Adrenal gland (tissue), 12 donors: Measurements from ENCODE around the gene OR4S2. TPM values are rescaled to one million over a fixed set of nuclear protein-coding genes. Genes with fewer than 3 reads are reported as not detected.

Source experiments
- DNase-seq, 7 donors: peaks; one replicate each; pipeline ENCODE4 v3.0.0-alpha.2; 2019 to 2020
- H3K27ac ChIP-seq, 5 donors: fragments of 200-600 bp; sonication (generic) in 4 of 5; 1 replicate in 3 of 5; 2 replicates in 2 of 5; pipeline versions ENCODE4 v1.5.1 to v1.8.0; 2016 to 2020; ENCODE audit warnings: mild to moderate bottlenecking in 1 of 5
- H3K27me3 ChIP-seq: fragments of 200-600 bp; 2 replicates; pipeline ENCODE4 v1.8.0; 2021
- H3K36me3 ChIP-seq, 2 donors: fragments of 200-600 bp; replicated peaks in 1 of 2; 1 replicate in 1 of 2; 2 replicates in 1 of 2; pipeline versions ENCODE4 v1.5.1 to v1.8.0; 2018 to 2022
- H3K4me1 ChIP-seq, 2 donors: fragments of 200-600 bp; replicated peaks in 1 of 2; 1 replicate in 1 of 2; 2 replicates in 1 of 2; pipeline versions ENCODE4 v1.5.1 to v1.8.0; 2018 to 2021
- H3K4me3 ChIP-seq, 4 donors: fragments of 200-600 bp; sonication (generic) in 3 of 4; one replicate each; pipeline ENCODE4 v1.5.1; 2016 to 2018
- H3K9me3 ChIP-seq, 3 donors: fragments of 200-600 bp; sonication (generic) in 1 of 3; replicated peaks in 1 of 3; 1 replicate in 2 of 3; 2 replicates in 1 of 3; pipeline versions ENCODE4 v1.5.1 to v1.8.0; 2016 to 2021
- POLR2A ChIP-seq, 2 donors: fragments of 450-650 bp; IDR thresholded peaks; one replicate each; pipeline ENCODE4 v1.6.1; 2017; ENCODE audit warnings: antibody characterized with exemption in 2 of 2, mild to moderate bottlenecking in 2 of 2, moderate library complexity in 1 of 2
- WGBS, 4 donors: extraction: QIAGEN DNeasy Blood & Tissue Kit in 2 of 4; methylation state at CpG; one replicate each; pipeline versions ENCODE4 v1.1.5 to v1.1.7; 2013 to 2017; 5-methylcytosine and 5-hydroxymethylcytosine counted together
- intact Hi-C, 2 donors: fragments of 100-400 bp; cut with DNase I; formaldehyde crosslinking; loops; one replicate each; pipeline versions ENCODE4 v1.14.1 to v1.15.0; 2022 to 2023
- polyA plus RNA-seq, 3 donors: library from polyadenylated mRNA; stranded (reverse); fragments of 200-250 nt in 2 of 3; fragments of 350-450 nt in 1 of 3; fragmentation: Illumina TruSeq in 1 of 3; extraction: RNeasy Lipid Tissue Mini Kit (QIAGEN cat#74804) in 1 of 3; gene quantifications; one replicate each; pipeline ENCODE4 v1.2.3, GENCODE V29; 2013 to 2014
- total RNA-seq, 9 donors: library from RNA; depleted of rRNA in 4 of 9; stranded (reverse); fragments of >200 nt in 4 of 9; fragments of 120-200 nt in 1 of 9; fragmentation: NEBNext Ultra II Directional in 1 of 9; extraction: Animal tissue kit (Norgen Biotek cat#: 25700) in 1 of 9; gene quantifications; one replicate each; pipeline versions ENCODE4 v1.1.0 to v1.2.4, GENCODE V29; 2013 to 2023
- TF ChIP-seq, protein P1 (sequence below), 6 experiments: fragments of 450-650 bp in 4 of 6; fragments of 200-600 bp in 2 of 6; sonication (generic) in 1 of 6; IDR thresholded peaks; 1 replicate in 5 of 6; 2 replicates in 1 of 6; pipeline versions ENCODE4 v1.5.1 to v1.8.0; 2016 to 2021; ENCODE audit warnings: antibody characterized with exemption in 6 of 6, mild to moderate bottlenecking in 2 of 6, moderate library complexity in 1 of 6
- donor health status: healthy with polysubstance abuse.
- donor health status: Bipolar disorder and iron deficiency.
- donor health status: DM: yes; HTN: yes; CAD: no.
- donor health status: DM: no; HTN: no; CAD: no.
- donor health status: DM: no; HTN: no; CAD: no.
- donor health status: DM: yes; HTN: yes; CAD: no.

The OR4S2 gene
- total and polyA plus RNA-seq, 12 donors: not detected

DNA sequence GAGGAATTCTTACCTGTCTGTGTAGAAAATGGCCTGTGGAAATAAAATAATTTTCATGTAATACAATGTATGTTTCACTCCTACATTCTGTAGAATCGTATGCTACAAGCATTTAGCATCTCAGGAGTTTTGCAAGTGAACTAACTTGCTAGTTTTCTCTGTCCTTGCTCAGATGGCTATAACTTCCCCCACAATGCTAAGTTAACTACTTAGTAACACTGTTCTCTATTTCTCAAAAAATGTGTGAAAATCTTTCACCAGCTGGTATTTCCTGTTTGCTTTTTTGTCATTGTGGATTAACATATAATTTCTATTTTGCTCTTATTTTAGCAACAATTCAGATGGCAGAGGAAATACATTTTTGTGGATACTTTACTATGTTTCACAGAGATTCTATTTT, 4.4 kb downstream of the OR4S2 start:
- H3K27ac ChIP-seq: no peak overlapping the region
- no peak for TF ChIP-seq POLR2A (IDR thresholded peaks at IDR 0.05)
- H3K36me3 ChIP-seq: no peaks in the 10 kb centered on the region
- H3K4me1 ChIP-seq: no peaks in the 10 kb centered on the region
- no peaks in the 10 kb centered on the region for H3K9me3 ChIP-seq
- intact Hi-C loops: no loop called here
- DNase-seq: no peak
- H3K27me3 ChIP-seq: no peaks in the 10 kb centered on the region
- no peak overlapping the region for H3K4me3 ChIP-seq
- WGBS, 4 donors: 48 to 52% (median 50%) methylated on average over 1 of the region's 1 CpG

DNA sequence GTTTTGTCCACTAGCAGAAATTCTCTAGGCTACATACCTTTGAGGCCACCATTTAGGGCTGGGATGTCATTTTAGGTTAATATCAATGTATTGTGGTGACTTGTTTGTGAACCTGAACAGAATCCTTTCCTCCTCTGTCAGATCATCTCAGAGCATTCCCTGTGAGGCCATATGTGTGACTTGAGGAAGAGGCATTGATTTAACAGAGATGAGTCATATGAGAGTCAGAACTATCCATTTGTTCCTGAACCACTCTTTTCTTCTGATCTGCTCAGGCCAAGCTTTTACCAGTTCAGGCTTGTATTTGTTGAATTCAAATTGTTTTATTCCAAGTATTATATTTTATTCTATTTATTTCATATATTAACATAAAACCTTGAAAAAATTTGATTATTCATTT, 7.0 kb downstream of the OR4S2 start:
- no peaks in the 10 kb centered on the region for H3K4me1 ChIP-seq
- H3K27me3 ChIP-seq: no peaks in the 10 kb centered on the region
- no peak for DNase-seq
- H3K9me3 ChIP-seq: no peaks in the 10 kb centered on the region
- no peak for TF ChIP-seq POLR2A (IDR thresholded peaks at IDR 0.05)
- TF ChIP-seq, protein P1, sequence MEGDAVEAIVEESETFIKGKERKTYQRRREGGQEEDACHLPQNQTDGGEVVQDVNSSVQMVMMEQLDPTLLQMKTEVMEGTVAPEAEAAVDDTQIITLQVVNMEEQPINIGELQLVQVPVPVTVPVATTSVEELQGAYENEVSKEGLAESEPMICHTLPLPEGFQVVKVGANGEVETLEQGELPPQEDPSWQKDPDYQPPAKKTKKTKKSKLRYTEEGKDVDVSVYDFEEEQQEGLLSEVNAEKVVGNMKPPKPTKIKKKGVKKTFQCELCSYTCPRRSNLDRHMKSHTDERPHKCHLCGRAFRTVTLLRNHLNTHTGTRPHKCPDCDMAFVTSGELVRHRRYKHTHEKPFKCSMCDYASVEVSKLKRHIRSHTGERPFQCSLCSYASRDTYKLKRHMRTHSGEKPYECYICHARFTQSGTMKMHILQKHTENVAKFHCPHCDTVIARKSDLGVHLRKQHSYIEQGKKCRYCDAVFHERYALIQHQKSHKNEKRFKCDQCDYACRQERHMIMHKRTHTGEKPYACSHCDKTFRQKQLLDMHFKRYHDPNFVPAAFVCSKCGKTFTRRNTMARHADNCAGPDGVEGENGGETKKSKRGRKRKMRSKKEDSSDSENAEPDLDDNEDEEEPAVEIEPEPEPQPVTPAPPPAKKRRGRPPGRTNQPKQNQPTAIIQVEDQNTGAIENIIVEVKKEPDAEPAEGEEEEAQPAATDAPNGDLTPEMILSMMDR (IDR thresholded peaks at IDR 0.05): no peak
- no peaks in the 10 kb centered on the region for H3K36me3 ChIP-seq
- no peak overlapping the region for H3K4me3 ChIP-seq
- intact Hi-C loops: no loop called here
- H3K27ac ChIP-seq: no peak overlapping the region

DNA sequence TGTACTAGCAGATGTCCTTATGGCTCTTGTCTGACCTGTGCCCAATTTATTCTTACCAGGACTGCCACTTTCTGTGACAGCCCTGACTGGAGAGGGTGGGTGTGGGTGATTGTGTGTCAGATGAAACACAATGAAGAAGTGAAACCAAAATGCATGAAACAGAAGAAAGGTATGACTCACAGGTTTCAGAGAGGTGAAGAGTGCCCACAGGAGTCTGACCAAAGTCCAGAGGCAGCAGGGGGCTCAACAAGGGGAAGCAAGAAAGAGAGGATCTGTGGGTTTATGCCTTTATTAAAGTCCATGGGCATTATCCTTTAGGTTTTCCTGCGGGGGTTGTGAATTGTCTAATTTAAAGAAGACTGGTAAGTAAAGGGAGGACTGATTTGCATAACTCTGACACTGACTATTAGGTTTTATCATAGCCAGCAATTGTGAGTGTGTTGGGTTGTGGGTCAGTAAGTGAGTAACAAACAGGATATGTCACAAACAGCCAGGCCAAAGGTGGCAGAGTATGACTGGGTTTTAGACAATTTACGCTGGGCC, 10.0 kb downstream of the OR4S2 start:
- intact Hi-C loops: no loop called here
- no peaks in the 10 kb centered on the region for H3K36me3 ChIP-seq
- TF ChIP-seq, protein P1 (IDR thresholded peaks at IDR 0.05): no peak
- no peak for TF ChIP-seq POLR2A (IDR thresholded peaks at IDR 0.05)
- 64 to 86% (median 75%) methylated on average over 2 of the region's 2 CpGs for WGBS, 4 donors
- no peak overlapping the region for H3K27ac ChIP-seq
- H3K4me3 ChIP-seq: no peak overlapping the region
- H3K9me3 ChIP-seq: no peaks in the 10 kb centered on the region
- H3K27me3 ChIP-seq: no peaks in the 10 kb centered on the region
- no peaks in the 10 kb centered on the region for H3K4me1 ChIP-seq
- no peak for DNase-seq

DNA sequence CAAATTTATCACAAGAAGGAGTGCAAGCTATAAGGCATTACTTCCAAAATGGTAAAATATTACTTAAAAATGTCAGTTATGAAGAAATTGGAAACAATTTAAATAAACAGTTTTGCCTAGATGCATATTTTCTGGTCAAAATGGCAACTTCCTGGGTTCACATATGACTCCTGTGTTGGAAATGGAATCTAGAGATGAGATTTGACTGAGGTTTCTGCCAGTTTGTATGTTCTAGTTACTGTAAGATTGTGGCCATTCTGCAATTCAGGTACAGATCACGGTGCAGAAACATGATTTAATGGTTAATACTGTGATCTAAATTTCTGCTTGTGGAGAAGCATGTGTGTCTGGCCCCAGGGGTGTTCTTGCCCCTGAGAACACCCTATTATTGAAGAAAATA, 10.5 kb downstream of the OR4S2 start:
- H3K4me1 ChIP-seq: no peaks in the 10 kb centered on the region
- TF ChIP-seq POLR2A (IDR thresholded peaks at IDR 0.05): no peak
- TF ChIP-seq, protein P1 (IDR thresholded peaks at IDR 0.05): no peak
- no peak overlapping the region for H3K27ac ChIP-seq
- WGBS, 4 donors: 47 to 53% (median 51%) methylated on average over 1 of the region's 1 CpG
- no peak overlapping the region for H3K4me3 ChIP-seq
- DNase-seq: no peak
- H3K27me3 ChIP-seq: no peaks in the 10 kb centered on the region
- no peaks in the 10 kb centered on the region for H3K36me3 ChIP-seq
- H3K9me3 ChIP-seq: no peaks in the 10 kb centered on the region
- intact Hi-C loops: no loop called here

DNA sequence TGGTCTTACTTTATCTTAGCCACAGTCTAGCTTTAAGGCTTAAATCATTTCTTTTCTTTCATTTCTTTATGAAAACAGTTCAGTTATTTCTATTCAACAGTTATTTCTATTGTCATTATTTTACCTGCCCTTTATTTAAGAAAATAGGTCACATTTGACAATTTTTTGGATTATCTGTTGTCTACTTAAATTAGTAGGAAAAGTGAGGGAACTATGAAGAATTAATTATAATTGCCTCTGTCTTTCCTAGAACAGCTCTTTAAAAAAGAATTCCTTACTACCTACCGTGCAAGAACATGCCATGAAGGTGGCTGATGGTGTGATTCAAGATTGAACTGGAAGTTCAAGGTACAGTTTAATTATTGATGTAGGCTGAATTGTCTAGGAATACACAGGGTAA, 13.8 kb downstream of the OR4S2 start, which contains the start of gene OR4C6:
TSS of gene OR4C6 (plus strand) at position 301 of the 400 bp plus-strand sequence. CDS start 2,966 bp downstream, outside the sequence.
- Histone ChIP-seq H3K27ac (no peak within 1 kb of the TSS), H3K9me3 (no peaks in the 10 kb centered on the region), H3K4me1 (no peaks in the 10 kb centered on the region), H3K36me3 (no peaks in the 10 kb centered on the region), H3K27me3 (no peaks in the 10 kb centered on the region), H3K4me3 (no peak within 1 kb of the TSS)
- WGBS, 4 donors: 65 to 88% (median 69%) methylated on average over 1 of the region's 1 CpG
- TF ChIP-seq, protein P1 (IDR thresholded peaks at IDR 0.05): no peak
- no peak for TF ChIP-seq POLR2A (IDR thresholded peaks at IDR 0.05)
- no peak for DNase-seq
- intact Hi-C loops: no loop called here
